ENCODE data around the gene SYVN1. TPM values are rescaled to one million over a fixed set of nuclear protein-coding genes. Genes with fewer than 3 reads are reported as not detected.

SYVN1 gene
- total RNA-seq, 4 donors from 2014 or later: 19.0 to 38.7 (median 26.0) TPM

GRCh38 chr11:65103476-65103875 lies 30.8 kb downstream of the SYVN1 start:
- H3K9me3 ChIP-seq: no peaks in the 10 kb centered on the region
- ATAC-seq: no peak
- no peak overlapping the region for H3K27ac ChIP-seq
- no peak for TF ChIP-seq POLR2A (IDR thresholded peaks at IDR 0.05)
- TF ChIP-seq CTCF (IDR thresholded peaks at IDR 0.05): no peak
- TF ChIP-seq POLR2AphosphoS5 (IDR thresholded peaks at IDR 0.05): no peak
- TF ChIP-seq EP300 (IDR thresholded peaks at IDR 0.05): no peak
- H3K36me3 ChIP-seq: peaks cover 0 to 59% of the 10 kb centered on the region in 2 donors
- H3K27me3 ChIP-seq: no peaks in the 10 kb centered on the region
- peaks cover 0 to 31% (median 0%) of the 10 kb centered on the region in 3 donors for H3K4me1 ChIP-seq
- H3K4me3 ChIP-seq: no peak overlapping the region

GRCh38 chr11:65102142-65103095 lies 31.9 kb downstream of the SYVN1 start:
- TF ChIP-seq EP300 (IDR thresholded peaks at IDR 0.05): no peak
- no peak for TF ChIP-seq POLR2AphosphoS5 (IDR thresholded peaks at IDR 0.05)
- no peak for TF ChIP-seq CTCF (IDR thresholded peaks at IDR 0.05)
- TF ChIP-seq POLR2A (IDR thresholded peaks at IDR 0.05): no peak
- ATAC-seq: no peak
- 60 to 73% methylated on average over 3 to 6 of the region's 8 CpGs for WGBS, 2 donors (ENCODE audit: low coverage in 1 of 2)
- Histone ChIP-seq H3K27me3 (no peaks in the 10 kb centered on the region), H3K9me3 (no peaks in the 10 kb centered on the region), H3K27ac (no peak overlapping the region), H3K36me3 (peaks cover 0 to 59% of the 10 kb centered on the region in 2 donors), H3K4me1 (peaks cover 0 to 42% (median 2%) of the 10 kb centered on the region in 3 donors), H3K4me3 (no peak overlapping the region)

GRCh38 chr11:65100674-65101350 lies 33.5 kb downstream of the SYVN1 start:
- H3K9me3 ChIP-seq: no peaks in the 10 kb centered on the region
- peaks cover 0 to 52% (median 10%) of the 10 kb centered on the region in 3 donors for H3K4me1 ChIP-seq
- no peak overlapping the region for H3K4me3 ChIP-seq
- WGBS, 2 donors (ENCODE audit: low coverage in 1 of 2): 71 to 79% methylated on average over 4 to 5 of the region's 6 CpGs
- ATAC-seq: no peak
- peaks cover 0 to 49% of the 10 kb centered on the region in 2 donors for H3K36me3 ChIP-seq
- no peaks in the 10 kb centered on the region for H3K27me3 ChIP-seq
- TF ChIP-seq POLR2AphosphoS5 (IDR thresholded peaks at IDR 0.05): no peak
- no peak for TF ChIP-seq POLR2A (IDR thresholded peaks at IDR 0.05)
- TF ChIP-seq CTCF (IDR thresholded peaks at IDR 0.05): no peak
- no peak for TF ChIP-seq EP300 (IDR thresholded peaks at IDR 0.05)
- peak overlapping the region in 1 of 4 donors; percentile 16 for H3K27ac ChIP-seq

- no peak for ATAC-seq
- H3K27me3 ChIP-seq: no peaks in the 10 kb centered on the region
- peak overlapping the region; percentile 87 to 93 for H3K4me3 ChIP-seq
- peaks cover 0 to 36% (median 13%) of the 10 kb centered on the region in 3 donors for H3K4me1 ChIP-seq
- H3K36me3 ChIP-seq: peaks cover 0 to 26% of the 10 kb centered on the region in 2 donors
- H3K27ac ChIP-seq: peak overlapping the region; percentile 77 to 95 (median 90)
- 27 to 47% methylated on average over 4 to 8 of the region's 8 CpGs for WGBS, 2 donors (ENCODE audit: low coverage in 1 of 2)
- H3K9me3 ChIP-seq: no peaks in the 10 kb centered on the region
- no peak for TF ChIP-seq EP300 (IDR thresholded peaks at IDR 0.05)
- TF ChIP-seq POLR2AphosphoS5 (IDR thresholded peaks at IDR 0.05): no peak
- TF ChIP-seq CTCF (IDR thresholded peaks at IDR 0.05): no peak
- TF ChIP-seq POLR2A (IDR thresholded peaks at IDR 0.05): no peak
These were observed 37.4 kb downstream of the SYVN1 start for GRCh38 chr11:65096926-65097325.
